SK-N-SH (cell line): ENCODE data around the gene UBE2I.

Experiments used
- CTCF ChIP-seq: fragments of 200-600 bp; sonication (generic); IDR thresholded peaks from 2 replicates; pipeline ENCODE4 v1.6.1; 2017; ENCODE audit warnings: antibody characterized with exemption, mild to moderate bottlenecking, moderate library complexity
- EZH2phosphoT487 ChIP-seq: fragments of 200-600 bp; sonication (generic); IDR thresholded peaks from 2 replicates; pipeline ENCODE4 v1.6.1; 2017; ENCODE audit warnings: low read depth, mixed run types, mild to moderate bottlenecking, antibody characterized with exemption, moderate library complexity, borderline replicate concordance
- JUND ChIP-seq: IDR thresholded peaks from 2 replicates; pipeline ENCODE4 v1.4.0; 2012
- RAD21 ChIP-seq: IDR thresholded peaks from 2 replicates; pipeline ENCODE4 v1.6.1; 2012; ENCODE audit warnings: mild to moderate bottlenecking, low read length
- RCOR1 ChIP-seq: fragments of 150-350 bp; IDR thresholded peaks from 2 replicates; pipeline ENCODE4 v1.6.1; 2017; ENCODE audit warnings: antibody characterized with exemption, low read length
- REST ChIP-seq: IDR thresholded peaks from 2 replicates; pipeline ENCODE4 v1.6.1; 2012; ENCODE audit warnings: mild to moderate bottlenecking, low read depth, low read length, moderate library complexity
- RFX5 ChIP-seq: IDR thresholded peaks from 2 replicates; pipeline ENCODE4 v1.6.1; 2012; ENCODE audit warnings: mild to moderate bottlenecking, improper control_type of control experiment, low read length
- SIN3A ChIP-seq: IDR thresholded peaks from 2 replicates; pipeline ENCODE4 v1.6.1; 2012; ENCODE audit warnings: low read depth, mild to moderate bottlenecking, low read length, moderate library complexity, borderline replicate concordance
- SMC3 ChIP-seq: IDR thresholded peaks from 2 replicates; pipeline ENCODE4 v1.6.1; 2012; ENCODE audit warnings: low read depth, low read length, improper control_type of control experiment
- TAF1 ChIP-seq: IDR thresholded peaks from 2 replicates; pipeline ENCODE4 v1.6.1; 2012; ENCODE audit warnings: low read depth, mild to moderate bottlenecking, low read length, moderate library complexity, borderline replicate concordance

- TF ChIP-seq REST (no peak), SMC3 (no peak), CTCF (no peak), TAF1 (peak; percentile 15; the same call in 1 of the 2 replicates), RCOR1 (no peak), JUND (no peak), RFX5 (no peak), SIN3A (no peak), EZH2phosphoT487 (no peak), RAD21 (no peak)
Measured at GRCh38 chr16:1308036-1308976, 1.1 kb upstream of the UBE2I start.
